ENCODE results near the gene CDK17. TPM values are rescaled to one million over a fixed set of nuclear protein-coding genes. Genes with fewer than 3 reads are reported as not detected.

The CDK17 gene
- total RNA-seq, 1 donor from 2014 or later: 112 TPM

DNA sequence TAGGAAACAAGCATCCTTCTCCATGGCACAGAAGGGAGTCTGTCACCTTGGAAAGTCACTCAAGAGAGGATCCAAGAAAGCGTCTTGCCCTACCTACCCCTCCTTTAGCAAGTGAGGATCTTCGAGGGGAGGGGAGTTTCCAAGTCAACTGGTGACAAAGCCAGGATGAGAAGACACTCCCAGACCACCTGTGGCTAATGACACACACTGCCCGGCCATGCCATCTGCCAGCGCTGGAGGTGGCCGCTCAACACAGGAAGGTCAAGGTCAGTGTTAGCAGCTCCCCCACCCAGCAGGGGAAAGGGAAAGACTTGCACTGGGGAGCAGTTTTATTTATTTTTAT lies 164.8 kb downstream of the CDK17 start:
- DNase-seq (ENCODE audit: low spot score): no peak
- no peak for TF ChIP-seq CTCF (IDR thresholded peaks at IDR 0.05; ENCODE audit: unreplicated experiment)
- H3K9me3 Mint-ChIP-seq (ENCODE audit: unreplicated experiment): no peaks in the 10 kb centered on the region

GRCh38 chr12:96234591-96235483 lies 165.4 kb downstream of the CDK17 start:
- no peak for TF ChIP-seq CTCF (IDR thresholded peaks at IDR 0.05; ENCODE audit: unreplicated experiment)
- peaks cover 9% of the 10 kb centered on the region for H3K27me3 Mint-ChIP-seq (ENCODE audit: unreplicated experiment)
- no peaks in the 10 kb centered on the region for H3K9me3 Mint-ChIP-seq (ENCODE audit: unreplicated experiment)
- peak overlapping the region; percentile 67 for H3K27ac Mint-ChIP-seq (ENCODE audit: unreplicated experiment)
- peaks cover 66% of the 10 kb centered on the region for H3K36me3 Mint-ChIP-seq (ENCODE audit: low read depth, unreplicated experiment)
- peaks cover 65% of the 10 kb centered on the region for H3K4me1 Mint-ChIP-seq (ENCODE audit: unreplicated experiment)
- DNase-seq (ENCODE audit: low spot score): no peak
- H3K4me3 Mint-ChIP-seq (ENCODE audit: unreplicated experiment): peak overlapping the region; percentile 53

More for the DNA sequence above, 164.8 kb downstream of the CDK17 start:
- Mint-ChIP-seq H3K4me3 (ENCODE audit: unreplicated experiment) (peak overlapping the region; percentile 53), H3K27ac (ENCODE audit: unreplicated experiment) (peak overlapping the region; percentile 31), H3K4me1 (ENCODE audit: unreplicated experiment) (peaks cover 68% of the 10 kb centered on the region), H3K27me3 (ENCODE audit: unreplicated experiment) (peaks cover 13% of the 10 kb centered on the region), H3K36me3 (ENCODE audit: low read depth, unreplicated experiment) (peaks cover 69% of the 10 kb centered on the region)

DNA sequence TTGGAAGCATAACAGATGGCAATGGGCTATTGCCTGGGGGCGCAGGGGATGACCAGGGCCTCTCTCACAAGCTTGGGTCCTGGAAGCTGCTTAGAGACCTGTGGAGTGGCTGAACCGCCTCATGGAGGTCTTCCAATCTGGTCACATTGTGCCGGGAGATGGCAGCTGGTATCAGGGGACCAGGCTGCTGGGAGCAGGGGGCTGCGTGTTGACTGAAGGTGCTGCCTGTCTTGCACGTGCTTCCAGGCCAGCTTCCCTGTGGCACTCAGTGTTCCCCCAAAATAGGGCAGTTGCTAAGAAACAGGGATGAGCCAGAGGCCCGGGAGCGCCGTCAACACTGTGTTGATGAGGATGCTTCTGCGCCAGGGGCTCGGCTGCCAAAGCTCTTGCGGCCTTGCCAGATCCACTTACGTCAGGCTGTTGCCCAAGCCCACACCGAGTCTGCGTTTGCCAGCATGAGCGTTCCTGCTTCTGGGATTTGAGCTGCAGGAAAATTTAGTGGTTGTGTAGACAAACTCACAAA lies 166.2 kb downstream of the CDK17 start:
- peaks cover 59% of the 10 kb centered on the region for H3K4me1 Mint-ChIP-seq (ENCODE audit: unreplicated experiment)
- H3K9me3 Mint-ChIP-seq (ENCODE audit: unreplicated experiment): no peaks in the 10 kb centered on the region
- H3K4me3 Mint-ChIP-seq (ENCODE audit: unreplicated experiment): peak overlapping the region; percentile 47
- H3K27me3 Mint-ChIP-seq (ENCODE audit: unreplicated experiment): peaks cover 9% of the 10 kb centered on the region
- H3K36me3 Mint-ChIP-seq (ENCODE audit: low read depth, unreplicated experiment): peaks cover 69% of the 10 kb centered on the region
- no peak for DNase-seq (ENCODE audit: low spot score)
- peak overlapping the region; percentile 67 for H3K27ac Mint-ChIP-seq (ENCODE audit: unreplicated experiment)
- TF ChIP-seq CTCF (IDR thresholded peaks at IDR 0.05; ENCODE audit: unreplicated experiment): no peak

- Mint-ChIP-seq H3K36me3 (ENCODE audit: low read depth, unreplicated experiment) (peaks cover 77% of the 10 kb centered on the region), H3K4me3 (ENCODE audit: unreplicated experiment) (no peak overlapping the region), H3K27me3 (ENCODE audit: unreplicated experiment) (peaks cover 9% of the 10 kb centered on the region), H3K9me3 (ENCODE audit: unreplicated experiment) (no peaks in the 10 kb centered on the region), H3K4me1 (ENCODE audit: unreplicated experiment) (peaks cover 60% of the 10 kb centered on the region), H3K27ac (ENCODE audit: unreplicated experiment) (no peak overlapping the region)
- no peak for TF ChIP-seq CTCF (IDR thresholded peaks at IDR 0.05; ENCODE audit: unreplicated experiment)
- no peak for DNase-seq (ENCODE audit: low spot score)
Observed at GRCh38 chr12:96233168-96233567, 167.1 kb downstream of the CDK17 start.

- Mint-ChIP-seq H3K36me3 (ENCODE audit: low read depth, unreplicated experiment) (peaks cover 75% of the 10 kb centered on the region), H3K4me1 (ENCODE audit: unreplicated experiment) (peaks cover 52% of the 10 kb centered on the region), H3K27ac (ENCODE audit: unreplicated experiment) (peak overlapping the region; percentile 84), H3K27me3 (ENCODE audit: unreplicated experiment) (peaks cover 13% of the 10 kb centered on the region), H3K9me3 (ENCODE audit: unreplicated experiment) (no peaks in the 10 kb centered on the region), H3K4me3 (ENCODE audit: unreplicated experiment) (no peak overlapping the region)
- no peak for TF ChIP-seq CTCF (IDR thresholded peaks at IDR 0.05; ENCODE audit: unreplicated experiment)
- DNase-seq (ENCODE audit: low spot score): no peak
Observed at GRCh38 chr12:96230646-96231045, 169.6 kb downstream of the CDK17 start.
